Measurements from ENCODE around the gene MICAL3.

GRCh38 chr22:17817511-17818065 lies 206.8 kb downstream of the MICAL3 start:
- TF ChIP-seq CTCF (IDR thresholded peaks at IDR 0.05; ENCODE audit: low read length) (no peak), EZH2phosphoT487 (IDR thresholded peaks at IDR 0.05; ENCODE audit: low read length) (no peak), EZH2 (optimal IDR thresholded peaks at IDR 0.05; ENCODE audit: low read depth, low read length) (no peak)

Measured in MM.1S (cell line).